ENCODE measurements around the gene ARL15.
"Not testable (repeated sequence)": the region's sequence is repeated elsewhere in the genome, so short reads cannot be mapped to it uniquely, and the experiment has no call there.

ARL15 gene

GRCh38 chr5:54310433-54311175 is at the start of gene ARL15:
ARL15 (minus strand) TSS chr5:54310573.
- DNase-seq: peak; percentile 99

- no peak for DNase-seq
Observed at GRCh38 chr5:54360089-54360488, 49.7 kb upstream of the ARL15 start.

- no peak for DNase-seq
Observed at GRCh38 chr5:54357408-54358058, 47.2 kb upstream of the ARL15 start.

GRCh38 chr5:54353933-54354564 is 43.7 kb upstream of the ARL15 start:
- not testable (repeated sequence) for DNase-seq

- DNase-seq: not testable (repeated sequence)
Observed at GRCh38 chr5:54352580-54352979, 42.2 kb upstream of the ARL15 start.

GRCh38 chr5:54347221-54347865 is 37.0 kb upstream of the ARL15 start:
- no peak for DNase-seq

DNA sequence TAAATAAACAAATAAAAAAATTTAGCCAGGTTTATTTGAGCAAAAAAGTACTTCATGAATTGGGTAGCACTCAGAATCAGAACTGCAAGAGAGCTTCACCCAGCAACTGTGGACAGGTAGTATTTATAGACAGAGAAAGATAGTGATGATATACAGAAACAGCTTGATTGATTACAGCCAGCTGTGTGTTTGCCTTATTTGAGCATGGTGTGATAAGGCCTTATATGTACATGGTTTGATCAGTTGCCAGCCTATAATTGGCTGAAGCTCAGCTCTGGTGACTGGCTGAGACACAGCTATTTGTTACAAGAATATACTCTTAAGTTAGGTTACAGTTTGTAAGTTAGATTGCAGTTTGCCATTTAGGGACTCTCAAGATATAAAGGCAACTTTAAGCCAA is 34.3 kb upstream of the ARL15 start:
- DNase-seq: no peak

DNA sequence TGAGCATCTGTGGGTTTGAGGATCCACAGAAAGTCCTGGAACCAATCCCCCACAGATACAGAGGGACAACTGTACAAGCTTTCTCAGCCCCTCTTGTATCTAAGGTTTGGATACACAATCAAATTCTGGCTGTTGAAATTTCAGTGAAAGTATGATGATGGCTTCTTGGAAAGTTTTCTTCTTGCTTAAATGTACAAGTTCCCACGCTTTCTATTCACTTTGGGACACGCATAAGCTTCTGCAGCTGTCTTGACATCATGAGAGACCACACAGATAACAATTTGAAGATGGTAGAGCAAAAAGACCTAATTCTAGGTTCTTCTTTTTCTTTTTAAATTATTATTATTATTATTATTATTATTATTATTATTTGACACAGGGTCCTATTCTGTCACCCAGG is 31.6 kb upstream of the ARL15 start:
- no peak for DNase-seq

GRCh38 chr5:54337523-54337922 is 27.1 kb upstream of the ARL15 start:
- DNase-seq: no peak

DNA sequence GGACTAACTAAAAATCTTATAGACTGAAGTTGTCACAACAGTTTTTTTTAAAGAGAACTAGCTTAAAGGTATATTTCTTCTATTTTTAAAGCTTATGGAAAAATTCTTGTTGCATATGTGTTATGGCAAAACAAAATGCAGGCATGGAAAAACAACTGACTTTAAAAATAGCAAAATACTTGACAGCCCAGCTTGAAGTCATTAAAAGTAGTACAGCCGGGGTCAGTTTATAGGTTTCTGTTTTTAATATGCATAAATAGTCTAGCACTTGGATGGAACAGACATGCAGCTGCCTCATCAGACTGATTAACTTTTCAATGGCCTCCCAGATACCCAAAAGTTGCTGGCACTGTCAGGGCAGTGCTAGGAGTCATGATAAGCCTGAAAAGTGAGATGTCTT is 22.3 kb upstream of the ARL15 start:
- DNase-seq: no peak

GRCh38 chr5:54329731-54330709 is 19.6 kb upstream of the ARL15 start:
- DNase-seq: no peak

DNA sequence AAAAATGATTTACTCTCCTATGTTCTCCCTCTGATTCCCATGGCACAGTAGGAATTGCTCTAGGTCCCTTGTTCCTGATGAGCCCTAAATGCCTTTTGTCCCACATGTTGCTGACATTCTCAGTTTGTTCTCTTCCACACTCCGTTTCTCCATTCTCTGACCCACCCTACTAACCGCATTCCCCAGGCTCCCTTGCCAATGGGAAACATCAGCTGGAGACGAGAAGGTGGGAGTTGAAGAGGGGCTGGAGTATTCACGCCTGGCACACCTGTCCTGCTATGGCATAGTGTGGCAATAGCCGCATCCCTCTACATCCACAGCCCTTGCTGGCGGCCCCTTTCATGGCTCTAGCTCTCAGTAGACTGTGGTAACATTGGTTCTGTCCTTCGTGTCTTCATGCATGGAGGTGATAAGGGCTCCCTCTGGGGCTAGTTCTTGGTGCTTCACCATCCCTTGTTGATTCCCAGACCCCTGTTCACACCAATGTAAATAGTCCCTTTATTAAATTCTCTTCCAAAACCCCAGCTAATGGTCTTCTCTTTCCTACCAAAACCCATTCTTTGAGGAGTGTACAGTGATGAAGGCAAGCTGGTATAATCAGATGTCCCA is 16.4 kb upstream of the ARL15 start:
- DNase-seq: no peak

DNA sequence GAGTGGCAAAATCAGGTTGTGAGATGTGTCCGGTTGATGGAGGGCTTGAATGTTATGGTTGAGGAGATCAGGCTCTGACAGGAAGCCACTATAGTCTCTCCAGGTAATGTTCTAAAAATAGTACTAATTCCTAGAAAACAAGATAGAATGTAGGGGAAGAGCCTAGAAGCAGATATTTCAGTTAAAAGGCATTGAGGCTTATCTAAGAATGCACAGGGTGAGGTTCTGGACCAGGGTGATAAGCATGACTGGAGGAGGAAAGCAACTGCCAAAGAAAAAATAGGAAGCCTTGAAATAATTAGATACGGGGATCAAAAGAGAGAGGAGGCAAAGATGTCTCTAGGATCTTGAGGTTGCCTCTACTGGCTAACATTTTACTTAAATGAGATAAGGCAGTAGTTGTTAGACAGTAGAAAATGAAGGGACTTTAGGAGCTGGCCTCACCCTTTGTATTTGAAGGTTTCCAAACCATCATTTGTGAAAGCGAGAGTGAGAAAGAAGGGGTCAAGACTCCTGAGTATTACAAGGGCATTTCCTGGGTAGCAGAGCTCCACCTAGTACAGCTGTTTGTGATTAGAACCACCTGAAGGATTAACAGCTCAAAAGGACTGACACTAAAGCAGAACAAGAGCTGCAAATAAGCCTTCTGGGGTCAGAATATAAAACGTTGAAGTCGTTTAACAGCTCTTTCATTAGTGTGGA is 15.4 kb upstream of the ARL15 start:
- no peak for DNase-seq

DNA sequence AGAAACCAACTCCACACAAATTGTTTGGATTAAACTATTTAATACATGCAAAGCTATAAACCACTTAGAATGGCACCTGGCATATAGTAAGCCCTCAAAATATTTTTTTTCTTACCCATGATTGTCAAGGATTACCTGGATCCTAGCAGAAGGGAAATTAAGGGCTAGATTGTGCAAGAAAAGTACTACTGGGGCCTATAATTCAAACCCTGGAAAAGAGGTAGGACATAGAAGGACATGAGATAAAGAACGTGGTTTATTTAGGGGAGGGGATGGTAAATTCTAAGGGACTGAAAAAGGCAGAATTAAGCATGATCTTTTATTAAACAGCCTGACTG is 14.9 kb upstream of the ARL15 start:
- no peak for DNase-seq

DNA sequence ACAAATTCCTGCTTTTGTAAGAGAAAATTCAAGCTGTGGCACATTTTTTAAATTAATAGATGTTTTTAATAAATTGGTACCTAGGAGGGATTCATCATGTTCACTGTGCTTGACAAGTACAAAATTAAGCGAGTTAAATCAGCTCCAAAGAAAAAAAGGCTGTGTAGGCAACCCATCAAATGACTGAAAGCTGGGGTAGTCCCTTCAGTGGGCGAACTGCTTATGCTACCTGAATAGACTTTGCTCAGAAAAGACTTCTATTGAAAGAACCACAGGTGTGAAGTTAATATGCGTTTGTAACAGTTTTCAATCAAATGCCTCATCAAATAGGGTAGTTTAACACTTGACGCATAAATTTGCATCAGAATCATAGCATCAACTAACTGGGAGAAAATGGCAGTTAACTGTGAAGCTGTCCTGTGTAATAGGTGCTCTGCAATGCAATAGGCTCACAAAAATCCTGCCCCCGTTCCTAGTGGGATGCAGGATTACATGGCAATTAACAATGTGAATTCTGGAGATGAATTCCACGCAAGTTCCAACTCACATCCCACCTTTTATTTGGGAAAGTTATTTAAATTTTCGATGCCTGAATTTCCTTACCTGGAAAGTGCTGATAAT is 14.4 kb upstream of the ARL15 start:
- DNase-seq: no peak

GRCh38 chr5:54323495-54323894 is 13.1 kb upstream of the ARL15 start:
- no peak for DNase-seq

DNA sequence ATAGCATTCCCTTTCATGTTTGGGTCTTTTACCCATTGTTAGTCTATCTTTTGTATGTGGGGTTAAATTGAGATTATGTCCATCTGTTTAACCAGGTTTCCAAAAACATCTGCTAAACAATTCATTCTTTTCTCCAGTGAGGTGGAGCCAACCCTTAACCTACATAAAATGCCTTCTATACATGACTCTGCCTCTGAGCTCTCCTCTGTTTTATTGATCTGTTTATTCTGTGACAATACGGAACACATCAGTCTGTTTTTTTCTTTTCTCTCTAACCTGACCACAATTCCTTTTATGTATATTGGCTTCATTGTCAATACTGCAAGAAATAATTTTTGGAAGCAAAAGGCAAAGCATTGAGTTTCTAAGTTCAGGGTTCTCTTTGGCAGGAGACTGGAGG is 9.9 kb upstream of the ARL15 start:
- DNase-seq: no peak

DNA sequence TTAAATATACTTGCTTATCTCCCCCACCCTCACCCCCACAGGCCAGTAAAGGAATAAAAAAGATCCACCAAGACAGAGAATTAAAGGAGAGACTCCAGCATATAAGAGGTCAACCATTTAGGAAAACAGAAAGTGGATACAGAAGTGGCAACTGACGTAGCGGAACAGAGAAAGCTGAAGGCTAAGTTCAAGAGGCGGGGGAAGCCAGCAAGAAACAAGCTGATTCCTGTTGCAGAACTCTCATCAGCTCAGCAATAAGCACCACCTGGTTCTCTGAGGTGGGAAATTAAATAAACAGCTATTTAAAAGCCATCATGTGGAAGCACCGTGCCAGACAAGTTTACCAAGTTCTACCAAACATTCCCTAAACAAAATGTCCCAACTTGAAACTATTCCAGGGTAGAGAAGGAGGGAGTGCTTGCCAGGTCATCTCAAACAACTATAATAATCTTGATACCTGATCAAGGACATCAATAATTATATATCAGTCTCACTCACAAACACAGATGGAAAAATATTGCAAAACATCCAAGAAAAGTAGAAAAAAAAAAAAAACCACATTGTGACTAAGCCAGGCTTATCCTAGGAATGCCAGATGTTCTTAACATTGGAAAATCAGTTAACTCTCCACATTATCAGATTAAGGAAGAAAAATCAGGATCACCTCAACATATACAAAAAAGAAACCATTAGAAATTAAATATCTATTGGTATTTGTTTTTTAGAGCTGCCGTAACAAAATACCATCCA is 7.3 kb upstream of the ARL15 start:
- DNase-seq: no peak

GRCh38 chr5:54315736-54316528 is 5.6 kb upstream of the ARL15 start:
- no peak for DNase-seq
